Measurements from ENCODE around the gene MUC5AC.

MUC5AC gene

GRCh38 chr11:1116104-1116503, 41.6 kb upstream of the MUC5AC start:
- Histone ChIP-seq H3K4me1 (ENCODE audit: control insufficient read depth, insufficient read depth, low read length) (no peaks in the 10 kb centered on the region), H3K27ac (ENCODE audit: insufficient read depth, low read depth, low read length, poor library complexity, severe bottlenecking) (no peak overlapping the region), H3K9me3 (ENCODE audit: control insufficient read depth, low read length) (no peaks in the 10 kb centered on the region), H3K4me3 (ENCODE audit: insufficient read depth, low read depth, low read length) (no peak overlapping the region), H3K36me3 (ENCODE audit: control insufficient read depth, insufficient read depth, low read length) (no peaks in the 10 kb centered on the region), H3K27me3 (ENCODE audit: control insufficient read depth, insufficient read depth, low read length, poor library complexity, severe bottlenecking) (no peaks in the 10 kb centered on the region)
- WGBS, 2 experiments = 91 to 93% methylated on average over 12 of the region's 12 CpGs

- 87 to 88% methylated on average over 22 to 23 of the region's 23 CpGs for WGBS, 2 experiments
- Histone ChIP-seq H3K27me3 (ENCODE audit: control insufficient read depth, insufficient read depth, low read length, poor library complexity, severe bottlenecking) (no peaks in the 10 kb centered on the region), H3K4me3 (ENCODE audit: insufficient read depth, low read depth, low read length) (no peak overlapping the region), H3K36me3 (ENCODE audit: control insufficient read depth, insufficient read depth, low read length) (no peaks in the 10 kb centered on the region), H3K9me3 (ENCODE audit: control insufficient read depth, low read length) (no peaks in the 10 kb centered on the region), H3K27ac (ENCODE audit: insufficient read depth, low read depth, low read length, poor library complexity, severe bottlenecking) (no peak overlapping the region), H3K4me1 (ENCODE audit: control insufficient read depth, insufficient read depth, low read length) (no peaks in the 10 kb centered on the region)
These were observed 40.9 kb upstream of the MUC5AC start for GRCh38 chr11:1116666-1117390.

GRCh38 chr11:1117992-1118391, 39.8 kb upstream of the MUC5AC start:
- Histone ChIP-seq H3K27ac (ENCODE audit: insufficient read depth, low read depth, low read length, poor library complexity, severe bottlenecking) (no peak overlapping the region), H3K4me1 (ENCODE audit: control insufficient read depth, insufficient read depth, low read length) (no peaks in the 10 kb centered on the region), H3K9me3 (ENCODE audit: control insufficient read depth, low read length) (no peaks in the 10 kb centered on the region), H3K4me3 (ENCODE audit: insufficient read depth, low read depth, low read length) (no peak overlapping the region), H3K27me3 (ENCODE audit: control insufficient read depth, insufficient read depth, low read length, poor library complexity, severe bottlenecking) (no peaks in the 10 kb centered on the region), H3K36me3 (ENCODE audit: control insufficient read depth, insufficient read depth, low read length) (no peaks in the 10 kb centered on the region)
- 88 to 89% methylated on average over 6 of the region's 6 CpGs for WGBS, 2 experiments

DNA sequence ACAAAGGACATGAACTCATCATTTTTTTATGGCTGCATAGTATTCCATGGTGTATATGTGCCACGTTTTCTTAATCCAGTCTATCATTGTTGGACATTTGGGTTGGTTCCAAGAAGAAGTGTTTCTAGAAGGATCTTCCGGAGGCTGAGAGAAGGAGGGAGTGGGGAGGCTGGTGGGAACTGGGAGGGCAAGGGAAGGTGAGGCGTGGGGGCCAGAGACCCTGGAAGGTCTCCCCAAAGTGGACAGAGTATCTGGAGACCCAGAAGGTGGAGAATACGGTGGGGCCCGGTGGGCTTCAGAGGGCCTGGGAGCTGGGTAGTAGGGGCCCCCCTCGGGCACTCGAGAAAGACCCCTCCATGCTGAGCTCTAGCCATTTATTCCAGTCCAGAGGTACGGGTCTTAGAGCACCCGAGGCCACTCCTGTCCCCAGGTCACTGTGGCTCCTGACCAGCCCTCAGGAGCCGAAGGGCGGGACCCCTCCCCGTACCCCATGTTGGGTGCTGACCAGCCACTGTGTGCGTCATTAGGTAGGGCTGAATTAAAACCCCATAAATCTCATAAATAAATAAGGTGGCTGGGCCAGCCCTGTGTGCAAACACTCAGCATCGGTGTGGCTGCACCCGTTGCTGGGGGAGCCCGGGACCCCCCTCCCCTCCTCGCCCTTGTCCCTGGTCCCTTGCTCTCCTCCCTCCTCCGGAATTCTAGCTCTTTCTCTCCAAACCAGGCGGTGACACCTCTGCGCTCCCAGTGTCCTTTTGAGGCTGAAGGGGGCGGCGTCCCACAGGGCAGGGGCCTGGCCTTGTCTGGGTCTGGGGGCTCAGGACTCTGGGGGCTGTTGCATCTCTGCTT, 38.8 kb upstream of the MUC5AC start:
- Histone ChIP-seq H3K36me3 (ENCODE audit: control insufficient read depth, insufficient read depth, low read length) (no peaks in the 10 kb centered on the region), H3K4me3 (ENCODE audit: insufficient read depth, low read depth, low read length) (no peak overlapping the region), H3K4me1 (ENCODE audit: control insufficient read depth, insufficient read depth, low read length) (no peaks in the 10 kb centered on the region), H3K9me3 (ENCODE audit: control insufficient read depth, low read length) (no peaks in the 10 kb centered on the region), H3K27ac (ENCODE audit: insufficient read depth, low read depth, low read length, poor library complexity, severe bottlenecking) (no peak overlapping the region), H3K27me3 (ENCODE audit: control insufficient read depth, insufficient read depth, low read length, poor library complexity, severe bottlenecking) (no peaks in the 10 kb centered on the region)
- WGBS, 2 experiments = 85% methylated on average over 22 of the region's 22 CpGs

DNA sequence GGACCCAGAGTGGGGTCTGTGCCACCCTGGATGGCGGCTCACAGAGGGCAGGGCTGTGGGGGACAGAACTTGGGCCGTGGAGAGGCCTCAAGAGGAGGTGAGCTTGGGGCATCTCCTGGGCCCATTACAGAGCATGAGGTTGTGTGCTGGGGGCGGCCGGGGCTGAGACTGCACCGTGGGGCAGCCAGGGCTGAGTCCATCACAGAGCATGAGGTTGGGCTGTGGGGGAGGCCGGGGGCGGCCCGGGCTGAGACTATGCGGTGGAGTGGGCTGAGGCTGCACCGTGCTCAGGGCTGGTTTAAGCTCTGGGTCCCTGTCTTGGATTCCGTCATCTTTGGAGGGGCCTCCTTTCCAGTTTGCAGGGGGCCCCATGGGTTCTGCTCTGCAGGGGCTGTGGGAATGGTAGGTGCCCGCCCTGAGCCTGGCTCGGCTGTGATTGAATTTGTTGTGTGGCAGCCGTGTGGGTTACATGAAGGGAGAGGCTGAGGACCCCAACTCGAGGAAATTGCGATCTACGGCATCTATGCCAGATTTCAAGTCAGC, 38.1 kb upstream of the MUC5AC start:
- WGBS, 2 experiments = 91% methylated on average over 17 of the region's 17 CpGs
- H3K27ac ChIP-seq (ENCODE audit: insufficient read depth, low read depth, low read length, poor library complexity, severe bottlenecking) = no peak overlapping the region
- no peaks in the 10 kb centered on the region for H3K9me3 ChIP-seq (ENCODE audit: control insufficient read depth, low read length)
- no peaks in the 10 kb centered on the region for H3K4me1 ChIP-seq (ENCODE audit: control insufficient read depth, insufficient read depth, low read length)
- H3K4me3 ChIP-seq (ENCODE audit: insufficient read depth, low read depth, low read length) = no peak overlapping the region
- no peaks in the 10 kb centered on the region for H3K27me3 ChIP-seq (ENCODE audit: control insufficient read depth, insufficient read depth, low read length, poor library complexity, severe bottlenecking)
- no peaks in the 10 kb centered on the region for H3K36me3 ChIP-seq (ENCODE audit: control insufficient read depth, insufficient read depth, low read length)

DNA sequence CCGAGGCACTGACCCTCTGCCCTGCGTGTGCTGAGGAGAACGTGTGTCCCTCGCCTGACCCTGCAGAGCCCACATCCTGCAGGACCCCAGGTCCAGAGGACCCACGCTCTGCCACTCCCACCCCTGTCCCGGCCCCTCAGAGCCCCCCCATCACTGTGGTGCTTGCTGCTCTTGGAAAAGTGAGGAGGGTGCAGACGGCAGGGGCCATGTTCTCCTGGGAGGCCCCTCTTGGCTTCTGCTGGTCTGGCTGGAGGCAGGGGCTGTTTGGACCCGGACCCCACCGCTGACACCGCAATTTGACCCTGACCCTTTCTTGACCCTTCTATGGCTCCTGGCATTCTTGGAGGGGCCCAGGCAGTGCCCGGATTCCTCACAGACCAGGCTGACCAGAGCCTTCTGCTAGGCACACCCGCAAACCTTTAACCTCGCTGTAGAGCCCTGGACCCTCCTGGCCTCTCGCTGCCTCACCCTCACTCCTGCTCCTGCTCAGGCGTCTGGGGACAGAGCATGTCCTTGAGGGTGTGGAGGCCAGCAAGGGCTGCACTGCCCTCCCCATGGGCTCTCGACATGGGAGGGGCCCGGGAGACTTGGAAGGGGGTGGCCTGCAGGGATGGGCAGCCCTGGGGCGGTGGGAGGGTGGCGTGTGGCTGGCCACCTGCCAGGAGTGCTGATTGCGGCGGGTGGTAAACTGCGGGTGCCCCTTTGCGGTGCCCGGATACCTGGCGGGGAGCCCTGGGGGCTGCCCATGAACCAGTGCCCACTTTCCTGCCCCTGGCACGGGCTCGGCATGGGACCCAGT, 37.0 kb upstream of the MUC5AC start:
- 92 to 94% methylated on average over 27 of the region's 27 CpGs for WGBS, 2 experiments
- H3K4me3 ChIP-seq (ENCODE audit: insufficient read depth, low read depth, low read length) = no peak overlapping the region
- H3K9me3 ChIP-seq (ENCODE audit: control insufficient read depth, low read length) = no peaks in the 10 kb centered on the region
- H3K27ac ChIP-seq (ENCODE audit: insufficient read depth, low read depth, low read length, poor library complexity, severe bottlenecking) = no peak overlapping the region
- no peaks in the 10 kb centered on the region for H3K27me3 ChIP-seq (ENCODE audit: control insufficient read depth, insufficient read depth, low read length, poor library complexity, severe bottlenecking)
- H3K36me3 ChIP-seq (ENCODE audit: control insufficient read depth, insufficient read depth, low read length) = no peaks in the 10 kb centered on the region
- no peaks in the 10 kb centered on the region for H3K4me1 ChIP-seq (ENCODE audit: control insufficient read depth, insufficient read depth, low read length)

DNA sequence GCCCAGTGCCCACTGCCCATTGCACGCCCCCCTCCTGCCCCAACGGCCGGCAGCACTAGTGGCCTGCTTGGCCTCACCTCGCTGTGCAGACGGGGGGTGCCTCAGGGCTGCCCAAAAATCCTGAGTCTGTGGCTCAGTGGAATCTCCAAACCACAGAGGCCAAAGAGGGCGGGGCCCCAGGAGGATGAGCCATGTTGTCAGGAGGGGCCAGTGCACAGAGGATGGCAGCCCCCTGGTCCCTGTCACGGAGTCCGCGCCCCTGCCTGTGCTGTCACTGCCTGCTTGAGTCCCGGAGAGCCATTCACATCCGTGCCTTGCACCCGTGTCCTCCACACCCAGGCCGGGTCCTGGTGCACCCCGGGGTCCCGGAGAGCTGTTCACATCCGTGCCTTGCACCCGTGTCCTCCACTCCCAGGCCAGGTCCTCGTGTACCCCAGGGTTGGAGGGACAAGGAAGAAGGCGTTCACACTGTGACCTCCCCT, 36.4 kb upstream of the MUC5AC start:
- Histone ChIP-seq H3K27me3 (ENCODE audit: control insufficient read depth, insufficient read depth, low read length, poor library complexity, severe bottlenecking) (no peaks in the 10 kb centered on the region), H3K9me3 (ENCODE audit: control insufficient read depth, low read length) (no peaks in the 10 kb centered on the region), H3K27ac (ENCODE audit: insufficient read depth, low read depth, low read length, poor library complexity, severe bottlenecking) (no peak overlapping the region), H3K4me3 (ENCODE audit: insufficient read depth, low read depth, low read length) (no peak overlapping the region), H3K36me3 (ENCODE audit: control insufficient read depth, insufficient read depth, low read length) (no peaks in the 10 kb centered on the region), H3K4me1 (ENCODE audit: control insufficient read depth, insufficient read depth, low read length) (no peaks in the 10 kb centered on the region)
- 93 to 95% methylated on average over 19 of the region's 19 CpGs for WGBS, 2 experiments

GRCh38 chr11:1121813-1122663, 35.7 kb upstream of the MUC5AC start:
- no peak overlapping the region for H3K4me3 ChIP-seq (ENCODE audit: insufficient read depth, low read depth, low read length)
- no peaks in the 10 kb centered on the region for H3K27me3 ChIP-seq (ENCODE audit: control insufficient read depth, insufficient read depth, low read length, poor library complexity, severe bottlenecking)
- no peaks in the 10 kb centered on the region for H3K36me3 ChIP-seq (ENCODE audit: control insufficient read depth, insufficient read depth, low read length)
- WGBS, 2 experiments = 88 to 89% methylated on average over 28 of the region's 28 CpGs
- H3K9me3 ChIP-seq (ENCODE audit: control insufficient read depth, low read length) = no peaks in the 10 kb centered on the region
- no peak overlapping the region for H3K27ac ChIP-seq (ENCODE audit: insufficient read depth, low read depth, low read length, poor library complexity, severe bottlenecking)
- H3K4me1 ChIP-seq (ENCODE audit: control insufficient read depth, insufficient read depth, low read length) = no peaks in the 10 kb centered on the region

DNA sequence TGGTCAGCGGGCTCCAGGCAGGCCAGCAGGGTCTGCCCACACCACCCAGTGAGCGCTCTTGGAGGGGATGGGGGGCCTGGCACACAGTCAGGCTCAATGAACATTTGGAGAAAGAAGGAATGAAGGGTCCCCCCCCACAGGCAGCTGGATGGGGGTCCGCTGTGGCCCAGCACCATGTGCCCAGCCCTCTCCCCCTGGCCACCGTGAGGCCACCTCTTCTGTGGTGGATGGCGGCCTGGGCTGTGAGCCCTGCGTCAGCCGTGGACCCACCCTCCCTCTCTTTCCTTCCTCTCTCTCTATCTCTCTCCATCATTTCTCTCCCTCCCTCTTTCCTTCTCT, 35.1 kb upstream of the MUC5AC start:
- Histone ChIP-seq H3K36me3 (ENCODE audit: control insufficient read depth, insufficient read depth, low read length) (no peaks in the 10 kb centered on the region), H3K27me3 (ENCODE audit: control insufficient read depth, insufficient read depth, low read length, poor library complexity, severe bottlenecking) (no peaks in the 10 kb centered on the region), H3K27ac (ENCODE audit: insufficient read depth, low read depth, low read length, poor library complexity, severe bottlenecking) (no peak overlapping the region), H3K9me3 (ENCODE audit: control insufficient read depth, low read length) (no peaks in the 10 kb centered on the region), H3K4me1 (ENCODE audit: control insufficient read depth, insufficient read depth, low read length) (no peaks in the 10 kb centered on the region), H3K4me3 (ENCODE audit: insufficient read depth, low read depth, low read length) (no peak overlapping the region)
- WGBS, 2 experiments = 87 to 89% methylated on average over 7 of the region's 7 CpGs

Measured in ectodermal cell (in vitro differentiated cells).